Progenitor cell of endocrine pancreas (in vitro differentiated cells): ENCODE results near the gene LSM2. TPM values are rescaled to one million over a fixed set of nuclear protein-coding genes. Genes with fewer than 3 reads are reported as not detected.
A peak's percentile ranks its signal among the peaks of the same experiment; 100 is the strongest.

Experiments
- DNase-seq: peaks from one replicate; pipeline ENCODE4 v3.0.0; 2021; ENCODE audit warnings: low spot score; ENCODE audit not compliant: unreplicated experiment
- H3K27ac Mint-ChIP-seq: 2 replicates; pipeline ENCODE4 v1.8.0; 2021; ENCODE audit warnings: mild to moderate bottlenecking, moderate library complexity, mixed read lengths
- H3K27me3 Mint-ChIP-seq: 2 replicates; pipeline ENCODE4 v1.8.0; 2021; ENCODE audit warnings: mixed read lengths
- H3K36me3 Mint-ChIP-seq: 2 replicates; pipeline ENCODE4 v1.8.0; 2022; ENCODE audit warnings: mixed read lengths; ENCODE audit not compliant: insufficient read depth
- H3K4me1 Mint-ChIP-seq: 2 replicates; pipeline ENCODE4 v1.8.0; 2021; ENCODE audit warnings: low read depth, mixed read lengths
- H3K4me3 Mint-ChIP-seq: 2 replicates; pipeline ENCODE4 v1.8.0; 2021; ENCODE audit warnings: low read depth, mild to moderate bottlenecking, moderate library complexity, mixed read lengths
- H3K9me3 Mint-ChIP-seq: 2 replicates; pipeline ENCODE4 v1.8.0; 2021; ENCODE audit warnings: low read depth, mixed read lengths
- CTCF ChIP-seq: fragments of 200-600 bp; sonication (generic); IDR thresholded peaks from one replicate; pipeline ENCODE4 v1.5.0; 2021; ENCODE audit warnings: antibody characterized with exemption, mild to moderate bottlenecking; ENCODE audit not compliant: unreplicated experiment
- total RNA-seq: library from RNA; stranded (reverse); gene quantifications from 2 replicates; pipeline ENCODE4 v1.2.1, GENCODE V29; 2021

LSM2 gene
- total RNA-seq, 1 donor from 2014 or later, result 80.4 TPM

DNA sequence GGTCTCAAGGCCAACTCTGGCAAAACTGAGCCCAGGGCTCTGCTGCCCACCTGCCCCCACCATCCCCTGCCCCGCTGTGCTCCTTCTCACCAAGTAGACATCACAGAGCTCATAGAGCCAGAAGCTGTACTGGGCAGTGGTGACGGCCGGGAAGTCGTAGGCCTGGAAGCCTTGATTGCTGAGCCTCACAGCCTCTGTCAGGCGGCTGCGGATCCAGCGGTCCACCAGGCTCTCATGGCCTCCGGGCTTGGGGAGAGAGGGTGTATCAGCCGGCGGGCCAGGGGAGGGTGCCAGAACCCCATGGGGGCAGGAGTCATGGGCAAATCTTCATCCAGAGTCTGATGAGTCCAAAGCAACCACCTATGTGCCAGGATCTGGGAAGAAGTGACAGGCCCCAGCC, 26.9 kb downstream of the LSM2 start:
- H3K27ac Mint-ChIP-seq, result no peak overlapping the region
- TF ChIP-seq CTCF, result no peak
- no peaks in the 10 kb centered on the region for H3K27me3 Mint-ChIP-seq
- no peaks in the 10 kb centered on the region for H3K9me3 Mint-ChIP-seq
- no peak overlapping the region for H3K4me3 Mint-ChIP-seq
- DNase-seq, result no peak
- H3K4me1 Mint-ChIP-seq, result peaks cover 12% of the 10 kb centered on the region
- H3K36me3 Mint-ChIP-seq, result peaks cover 12% of the 10 kb centered on the region

GRCh38 chr6:31778999-31779885, 27.5 kb downstream of the LSM2 start:
- Mint-ChIP-seq H3K9me3 (no peaks in the 10 kb centered on the region), H3K27ac (no peak overlapping the region), H3K4me1 (peaks cover 12% of the 10 kb centered on the region), H3K27me3 (no peaks in the 10 kb centered on the region), H3K4me3 (no peak overlapping the region), H3K36me3 (peaks cover 6% of the 10 kb centered on the region)
- no peak for TF ChIP-seq CTCF
- no peak for DNase-seq

DNA sequence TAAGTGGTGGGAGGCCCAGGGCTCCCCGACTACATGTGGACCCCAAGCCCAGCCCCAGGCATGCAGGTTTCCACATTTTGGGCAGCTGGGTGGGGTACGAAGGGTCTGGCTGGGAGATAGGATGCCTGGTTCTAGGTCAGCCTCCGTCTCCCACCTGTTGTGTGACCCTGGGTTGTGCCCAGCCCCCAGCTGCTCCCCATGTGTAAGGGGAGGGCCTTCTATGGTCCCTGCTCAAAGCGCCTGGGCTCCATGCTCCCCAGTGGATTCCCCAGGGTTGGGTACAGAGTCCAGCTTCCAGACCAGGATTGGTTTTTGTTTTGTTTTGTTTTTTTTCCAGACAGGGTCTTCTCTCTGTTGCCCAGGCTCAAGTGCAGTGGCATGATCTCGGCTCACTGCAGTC, 28.6 kb downstream of the LSM2 start:
- Mint-ChIP-seq H3K27me3 (no peaks in the 10 kb centered on the region), H3K4me1 (peaks cover 12% of the 10 kb centered on the region), H3K27ac (no peak overlapping the region), H3K9me3 (no peaks in the 10 kb centered on the region), H3K36me3 (peaks cover 5% of the 10 kb centered on the region), H3K4me3 (no peak overlapping the region)
- no peak for TF ChIP-seq CTCF
- DNase-seq, result no peak

- no peak for DNase-seq
- Mint-ChIP-seq H3K4me3 (no peak overlapping the region), H3K27ac (peak overlapping the region; percentile 89), H3K9me3 (no peaks in the 10 kb centered on the region), H3K4me1 (peaks cover 12% of the 10 kb centered on the region), H3K36me3 (peaks cover 3% of the 10 kb centered on the region), H3K27me3 (no peaks in the 10 kb centered on the region)
- TF ChIP-seq CTCF, result no peak
Observed at GRCh38 chr6:31777667-31778050, 29.1 kb downstream of the LSM2 start.

DNA sequence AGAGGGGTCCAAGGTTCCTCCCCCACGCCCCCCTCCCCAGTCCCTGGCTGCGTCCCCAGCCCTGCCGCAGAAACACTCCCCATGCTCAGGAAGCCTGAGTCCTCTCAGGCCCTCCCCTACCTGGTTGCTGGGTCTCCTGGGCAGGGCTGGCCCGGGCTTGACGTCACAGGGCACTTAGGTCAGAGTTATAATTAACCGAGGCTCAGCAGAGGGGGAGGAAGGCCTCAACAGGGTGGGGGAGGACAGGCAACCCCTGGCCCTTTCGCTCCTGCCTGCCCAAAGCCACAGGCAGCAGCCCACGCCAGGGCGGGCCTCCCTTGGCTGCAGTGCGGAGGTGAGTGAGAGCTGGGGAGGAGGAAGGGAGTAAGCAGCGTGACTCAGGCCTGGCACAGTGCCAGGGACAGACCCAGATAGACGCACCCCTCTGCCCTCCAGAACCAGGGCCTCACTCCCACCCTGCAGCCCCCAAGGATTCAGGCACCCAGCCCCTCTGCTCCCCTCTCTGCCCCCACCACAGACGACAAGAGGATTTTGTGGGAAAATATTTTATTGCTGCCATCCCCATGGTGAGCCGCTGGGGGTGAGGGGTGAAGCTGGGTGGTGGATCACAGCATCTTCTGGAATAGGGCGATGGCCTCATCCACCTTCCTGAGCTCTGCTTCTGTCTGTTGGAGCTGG, 29.6 kb downstream of the LSM2 start, which contains the start of gene VWA7:
Gene VWA7, minus strand, starts transcription at position 340 of the 678 bp plus-strand sequence. CDS start 549 bp downstream, outside the sequence.
- H3K4me3 Mint-ChIP-seq, result peak within 1 kb of the TSS; percentile 38
- DNase-seq, result peak; percentile 46

More for the DNA sequence above, 29.6 kb downstream of the LSM2 start, which contains the start of gene VWA7:
- Mint-ChIP-seq H3K4me1 (peaks cover 12% of the 10 kb centered on the region), H3K36me3 (peaks cover 3% of the 10 kb centered on the region), H3K9me3 (no peaks in the 10 kb centered on the region), H3K27me3 (no peaks in the 10 kb centered on the region), H3K27ac (peak within 1 kb of the TSS; percentile 89)
- TF ChIP-seq CTCF, result no peak
